ENCODE results near the gene KIF26B.

DNA sequence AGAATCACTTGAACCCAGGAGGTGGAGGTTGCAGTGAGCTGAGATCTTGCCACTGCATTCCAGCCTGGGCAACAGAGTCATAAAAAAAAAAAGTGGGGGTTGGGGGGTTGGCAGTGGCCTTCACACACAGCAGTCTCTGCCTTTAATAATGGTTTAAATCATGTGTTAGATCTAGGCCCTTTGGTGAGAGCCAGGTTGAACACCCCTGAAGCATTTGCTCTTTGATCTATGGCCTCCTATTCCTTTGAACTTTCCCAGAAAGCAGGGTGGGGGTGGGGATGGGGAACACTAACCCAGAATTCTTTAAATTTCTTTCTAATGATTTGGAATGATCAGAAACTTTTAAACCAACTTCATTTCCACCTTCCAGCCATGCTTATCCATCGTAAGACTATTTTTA, 313.0 kb downstream of the KIF26B start:
- TF ChIP-seq, protein P1, sequence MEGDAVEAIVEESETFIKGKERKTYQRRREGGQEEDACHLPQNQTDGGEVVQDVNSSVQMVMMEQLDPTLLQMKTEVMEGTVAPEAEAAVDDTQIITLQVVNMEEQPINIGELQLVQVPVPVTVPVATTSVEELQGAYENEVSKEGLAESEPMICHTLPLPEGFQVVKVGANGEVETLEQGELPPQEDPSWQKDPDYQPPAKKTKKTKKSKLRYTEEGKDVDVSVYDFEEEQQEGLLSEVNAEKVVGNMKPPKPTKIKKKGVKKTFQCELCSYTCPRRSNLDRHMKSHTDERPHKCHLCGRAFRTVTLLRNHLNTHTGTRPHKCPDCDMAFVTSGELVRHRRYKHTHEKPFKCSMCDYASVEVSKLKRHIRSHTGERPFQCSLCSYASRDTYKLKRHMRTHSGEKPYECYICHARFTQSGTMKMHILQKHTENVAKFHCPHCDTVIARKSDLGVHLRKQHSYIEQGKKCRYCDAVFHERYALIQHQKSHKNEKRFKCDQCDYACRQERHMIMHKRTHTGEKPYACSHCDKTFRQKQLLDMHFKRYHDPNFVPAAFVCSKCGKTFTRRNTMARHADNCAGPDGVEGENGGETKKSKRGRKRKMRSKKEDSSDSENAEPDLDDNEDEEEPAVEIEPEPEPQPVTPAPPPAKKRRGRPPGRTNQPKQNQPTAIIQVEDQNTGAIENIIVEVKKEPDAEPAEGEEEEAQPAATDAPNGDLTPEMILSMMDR (IDR thresholded peaks at IDR 0.05) = no peak
- TF ChIP-seq, protein P2, sequence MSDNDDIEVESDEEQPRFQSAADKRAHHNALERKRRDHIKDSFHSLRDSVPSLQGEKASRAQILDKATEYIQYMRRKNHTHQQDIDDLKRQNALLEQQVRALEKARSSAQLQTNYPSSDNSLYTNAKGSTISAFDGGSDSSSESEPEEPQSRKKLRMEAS (IDR thresholded peaks at IDR 0.05; ENCODE audit: low read depth) = no peak

Data from SK-N-SH (cell line).